Measurements from ENCODE around the gene SSPN.

DNA sequence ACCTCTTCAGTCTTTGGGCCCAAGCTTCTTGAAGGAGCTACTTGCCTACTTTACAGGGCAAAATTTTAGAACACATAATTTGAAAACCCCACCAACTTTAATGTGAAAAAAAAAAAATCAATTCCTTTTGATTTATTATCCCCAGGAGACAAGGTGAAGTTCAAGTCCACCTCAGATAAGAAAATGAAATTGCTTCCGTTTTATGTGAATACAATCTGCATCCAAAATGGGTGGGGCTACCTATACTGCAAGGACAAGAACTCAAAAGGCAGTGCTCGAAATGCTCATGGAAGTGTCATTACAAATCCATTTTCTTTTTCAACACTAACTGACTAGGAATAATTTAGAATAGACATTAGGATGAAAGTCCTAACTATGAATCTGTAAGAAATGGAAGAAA lies 45.7 kb downstream of the SSPN start:
- TF ChIP-seq ZNF274 (IDR thresholded peaks at IDR 0.05; ENCODE audit: low read depth, low read length) (no peak), YY1 (IDR thresholded peaks at IDR 0.05; ENCODE audit: insufficient read depth, insufficient read length) (no peak)
